Endothelial cell of umbilical vein (primary cell): Measurements from ENCODE around the gene CLEC4E. TPM values are rescaled to one million over a fixed set of nuclear protein-coding genes. Genes with fewer than 3 reads are reported as not detected.

Experiments
- BruUV-seq: library from RNA; stranded (reverse); fragments of 400-500 nt; replicated peaks from 2 replicates; lab custom pipeline; 2021; lab: Mats Ljungman, UMichigan
- CTCF ChIA-PET: fragments of 300-600, 350-600 bp; sonication (Branson Sonifier 250); formaldehyde crosslinking; loops from one replicate; lab custom pipeline; 2021; ENCODE audit warnings: antibody characterized with exemption, inconsistent platforms; lab: Charles Lee
- POLR2A ChIA-PET: fragments of 300-600, 350-600 bp; sonication (Branson Sonifier 250); formaldehyde crosslinking; loops from one replicate; lab custom pipeline; 2021; ENCODE audit warnings: antibody characterized with exemption, inconsistent platforms; lab: Charles Lee
- DNase-seq: peaks from one replicate; pipeline ENCODE4 v3.0.0-alpha.2; 2011; ENCODE audit warnings: low read depth, low spot score
- FAIRE-seq: peaks from 2 replicates; lab custom pipeline; 2011; peaks lifted over from hg19 to GRCh38; lab: Jason Lieb, UNC
- H2AFZ ChIP-seq: 2 replicates; pipeline ENCODE4 v1.6.0; 2012; ENCODE audit warnings: low read depth, low read length, control low read depth, inconsistent platforms
- H3K27ac ChIP-seq: 2 replicates; pipeline ENCODE4 v1.5.1; 2011; ENCODE audit warnings: low read depth, mild to moderate bottlenecking, control low read depth, low read length, moderate library complexity; ENCODE audit not compliant: insufficient read depth
- H3K27me3 ChIP-seq, 2 experiments: 2 replicates each; pipeline versions ENCODE4 v1.6.0 to v1.6.1; 2011; ENCODE audit warnings: low read length in 2 of 2, mixed read lengths in 1 of 2; ENCODE audit not compliant: control insufficient read depth in 2 of 2, insufficient read depth in 2 of 2
- H3K36me3 ChIP-seq, 2 experiments: 2 replicates in 1 of 2; 3 replicates in 1 of 2; pipeline ENCODE4 v1.5.1; 2011; ENCODE audit warnings: low read length in 2 of 2, mild to moderate bottlenecking in 1 of 2, moderate library complexity in 1 of 2; ENCODE audit not compliant: control insufficient read depth in 2 of 2, insufficient read depth in 2 of 2; ENCODE audit errors: extremely low read depth in 1 of 2
- H3K4me1 ChIP-seq: 3 replicates; pipeline ENCODE4 v1.5.1; 2011; ENCODE audit warnings: mild to moderate bottlenecking, low read length; ENCODE audit not compliant: control insufficient read depth, insufficient read depth; ENCODE audit errors: extremely low read depth
- H3K4me2 ChIP-seq: 2 replicates; pipeline ENCODE4 v1.6.1; 2011; ENCODE audit warnings: low read length, control low read depth, mixed read lengths; ENCODE audit not compliant: insufficient read depth
- H3K4me3 ChIP-seq, 3 experiments: fragments of 200-600 bp in 1 of 3; sonication (generic), shearing (Covaris generic) in 1 of 3; replicated peaks in 1 of 3; 2 replicates each; pipeline ENCODE4 v1.5.1; 2011 to 2016; ENCODE audit warnings: control low read depth in 3 of 3, low read length in 3 of 3, mild to moderate bottlenecking in 2 of 3, inconsistent platforms in 1 of 3, low read depth in 1 of 3, moderate library complexity in 1 of 3; ENCODE audit not compliant: insufficient read depth in 1 of 3
- H3K79me2 ChIP-seq: 2 replicates; pipeline ENCODE4 v1.6.0; 2012; ENCODE audit warnings: low read length, inconsistent platforms; ENCODE audit not compliant: control insufficient read depth, insufficient read depth
- H3K9ac ChIP-seq: replicated peaks from 2 replicates; pipeline ENCODE3; 2011; ENCODE audit warnings: low read length, control low read depth; ENCODE audit not compliant: insufficient read depth; ENCODE audit errors: extremely low read depth
- H3K9me1 ChIP-seq: replicated peaks from 3 replicates; pipeline ENCODE4 v1.6.0; 2011; ENCODE audit warnings: mild to moderate bottlenecking, low read length; ENCODE audit not compliant: control insufficient read depth, insufficient read depth; ENCODE audit errors: extremely low read depth
- H3K9me3 ChIP-seq: replicated peaks from 2 replicates; pipeline ENCODE4 v1.5.1; 2012; ENCODE audit warnings: low read length, inconsistent platforms; ENCODE audit not compliant: control insufficient read depth, insufficient read depth
- H4K20me1 ChIP-seq: replicated peaks from 2 replicates; pipeline ENCODE3; 2011; ENCODE audit warnings: mild to moderate bottlenecking, low read length; ENCODE audit not compliant: control insufficient read depth, insufficient read depth; ENCODE audit errors: extremely low read depth
- EZH2 ChIP-seq: IDR thresholded peaks from 2 replicates; pipeline ENCODE4 v1.6.1; 2012; ENCODE audit warnings: borderline replicate concordance, low read depth, mild to moderate bottlenecking, moderate library complexity, low read length, inconsistent platforms; ENCODE audit not compliant: severe bottlenecking
- FOS ChIP-seq: IDR thresholded peaks from 2 replicates; pipeline ENCODE4 v1.6.1; 2011; ENCODE audit warnings: mild to moderate bottlenecking, low read length, moderate library complexity, borderline replicate concordance; ENCODE audit not compliant: insufficient read depth
- GATA2 ChIP-seq: IDR thresholded peaks from 2 replicates; pipeline ENCODE4 v1.7.0; 2011; ENCODE audit warnings: low read depth, mild to moderate bottlenecking, moderate library complexity, mixed read lengths, low read length; ENCODE audit not compliant: insufficient read length, insufficient read depth
- JUN ChIP-seq: IDR thresholded peaks from 2 replicates; pipeline ENCODE4 v1.6.1; 2011; ENCODE audit warnings: borderline replicate concordance, low read depth; ENCODE audit not compliant: insufficient read length, insufficient read depth
- MYC ChIP-seq: IDR thresholded peaks from one replicate; pipeline ENCODE4 v1.6.1; 2011; ENCODE audit warnings: mild to moderate bottlenecking, low read depth, low read length
- POLR2A ChIP-seq: IDR thresholded peaks from 2 replicates; pipeline ENCODE4 v1.6.1; 2012; ENCODE audit warnings: low read depth, mild to moderate bottlenecking, control low read depth, low read length
- POLR2AphosphoS5 ChIP-seq: IDR thresholded peaks from 2 replicates; pipeline ENCODE4 v1.6.1; 2012; ENCODE audit warnings: low read depth, mild to moderate bottlenecking, control low read depth, low read length, moderate library complexity; ENCODE audit not compliant: insufficient read depth
- dilution Hi-C: fragments of 300-500 bp; cut with MboI; formaldehyde crosslinking; loops from one replicate; pipeline ENCODE4 v1.15.0; 2019; ENCODE audit warnings: low sequenced_read_pairs; ENCODE audit not compliant: extremely low pct_ligation_motif_present
- intact Hi-C: fragments of 100-400 bp; cut with micrococcal nuclease; formaldehyde crosslinking; loops from one replicate; pipeline ENCODE4 v1.10.0; 2022
- polyA plus RNA-seq, 4 experiments: library from polyadenylated mRNA; depleted of rRNA in 3 of 4; stranded (reverse) in 3 of 4; unstranded in 1 of 4; fragments of >200 nt; gene quantifications; 2 replicates each; pipeline versions ENCODE4 v1.2.1 to v1.2.3, GENCODE V29; 2011 to 2012; ENCODE audit warnings: missing spikeins in 1 of 4
- total RNA-seq: library from RNA; stranded (reverse); gene quantifications from 2 replicates; pipeline ENCODE4 v1.2.3, GENCODE V29; 2021
- TF ChIP-seq, protein P1 (sequence below): IDR thresholded peaks from 2 replicates; pipeline ENCODE4 v1.6.1; 2011; ENCODE audit not compliant: insufficient read depth, insufficient read length
- TF ChIP-seq, protein P2 (sequence below), 2 donors: IDR thresholded peaks; 1 replicate in 1 of 2; 2 replicates in 1 of 2; pipeline ENCODE4 v1.5.1; 2011; ENCODE audit warnings: low read length in 2 of 2, mild to moderate bottlenecking in 2 of 2, moderate library complexity in 2 of 2, control low read depth in 1 of 2, inconsistent platforms in 1 of 2, low read depth in 1 of 2; ENCODE audit not compliant: insufficient read depth in 1 of 2; ENCODE audit errors: extremely low read depth in 1 of 2

Gene CLEC4E
- total and polyA plus RNA-seq, 2 donors (not counting 3 experiments of a cell fraction or from before 2014, with no cell fraction given): not detected

DNA sequence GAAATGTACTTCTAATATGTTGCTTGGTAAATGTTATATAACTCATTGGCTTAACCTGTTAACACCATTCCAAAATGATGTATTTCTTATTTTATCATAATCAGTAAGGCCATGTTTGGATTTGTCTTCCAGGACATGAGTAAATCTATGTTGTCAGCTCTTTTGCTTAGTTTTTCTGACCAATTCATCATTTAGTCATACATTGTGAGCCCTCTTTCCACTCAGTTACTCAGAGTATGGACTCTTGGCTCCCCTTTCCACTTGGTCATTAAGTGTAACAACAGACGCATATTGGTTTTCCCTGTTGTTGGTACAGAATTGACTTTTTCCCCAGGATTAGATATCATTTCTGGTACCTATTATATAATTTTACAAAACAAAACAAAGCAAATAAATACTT lies 36.4 kb downstream of the CLEC4E start:
- Histone ChIP-seq H3K9me3 (no peaks in the 10 kb centered on the region), H3K9me1 (no peaks in the 10 kb centered on the region), H3K36me3 (no peaks in the 10 kb centered on the region), H3K4me2 (no peak overlapping the region), H3K79me2 (no peaks in the 10 kb centered on the region), H3K9ac (no peak overlapping the region), H3K27me3 (peaks cover 2 to 6% of the 10 kb centered on the region in 2 experiments), H3K4me3 (no peak overlapping the region), H4K20me1 (no peaks in the 10 kb centered on the region), H2AFZ (no peak overlapping the region), H3K4me1 (no peaks in the 10 kb centered on the region), H3K27ac (no peak overlapping the region)
- intact Hi-C loops: no loop called here
- no peak for FAIRE-seq
- CTCF ChIA-PET: no interaction called here
- no peak for DNase-seq
- TF ChIP-seq, protein P1, sequence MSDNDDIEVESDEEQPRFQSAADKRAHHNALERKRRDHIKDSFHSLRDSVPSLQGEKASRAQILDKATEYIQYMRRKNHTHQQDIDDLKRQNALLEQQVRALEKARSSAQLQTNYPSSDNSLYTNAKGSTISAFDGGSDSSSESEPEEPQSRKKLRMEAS: no peak
- TF ChIP-seq POLR2A: no peak
- TF ChIP-seq, protein P2, sequence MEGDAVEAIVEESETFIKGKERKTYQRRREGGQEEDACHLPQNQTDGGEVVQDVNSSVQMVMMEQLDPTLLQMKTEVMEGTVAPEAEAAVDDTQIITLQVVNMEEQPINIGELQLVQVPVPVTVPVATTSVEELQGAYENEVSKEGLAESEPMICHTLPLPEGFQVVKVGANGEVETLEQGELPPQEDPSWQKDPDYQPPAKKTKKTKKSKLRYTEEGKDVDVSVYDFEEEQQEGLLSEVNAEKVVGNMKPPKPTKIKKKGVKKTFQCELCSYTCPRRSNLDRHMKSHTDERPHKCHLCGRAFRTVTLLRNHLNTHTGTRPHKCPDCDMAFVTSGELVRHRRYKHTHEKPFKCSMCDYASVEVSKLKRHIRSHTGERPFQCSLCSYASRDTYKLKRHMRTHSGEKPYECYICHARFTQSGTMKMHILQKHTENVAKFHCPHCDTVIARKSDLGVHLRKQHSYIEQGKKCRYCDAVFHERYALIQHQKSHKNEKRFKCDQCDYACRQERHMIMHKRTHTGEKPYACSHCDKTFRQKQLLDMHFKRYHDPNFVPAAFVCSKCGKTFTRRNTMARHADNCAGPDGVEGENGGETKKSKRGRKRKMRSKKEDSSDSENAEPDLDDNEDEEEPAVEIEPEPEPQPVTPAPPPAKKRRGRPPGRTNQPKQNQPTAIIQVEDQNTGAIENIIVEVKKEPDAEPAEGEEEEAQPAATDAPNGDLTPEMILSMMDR (IDR thresholded peaks at IDR 0.05; ENCODE audit: extremely low read depth in 1 of 2, insufficient read depth in 1 of 2, low read depth in 1 of 2, low read length in 2 of 2): no peak
- no peak for TF ChIP-seq EZH2
- no peak for TF ChIP-seq FOS
- no peak for TF ChIP-seq JUN
- TF ChIP-seq MYC: no peak
- no peak for TF ChIP-seq POLR2AphosphoS5
- no peak for TF ChIP-seq GATA2
- dilution Hi-C loops: no loop called here
- BruUV-seq: no TSS peak
- POLR2A ChIA-PET: no interaction called here
